DMS153 treated with DMSO at 0.1 percent for 48 hours (cell line): ENCODE measurements around the gene CBLB.

Experiments
- DNase-seq: peaks from one replicate; lab custom pipeline; 2025; ENCODE audit not compliant: unreplicated experiment; lab: John Stamatoyannopoulos, UW

CBLB gene

GRCh38 chr3:105876780-105877327 lies 8.0 kb upstream of the CBLB start:
- no peak for DNase-seq

GRCh38 chr3:105869861-105870755 lies 1.3 kb upstream of the CBLB start:
- no peak for DNase-seq

GRCh38 chr3:105869531-105869833 lies 670 bp upstream of the CBLB start:
- no peak for DNase-seq

GRCh38 chr3:105868431-105868741 lies 426 bp downstream of the CBLB start:
- no peak for DNase-seq

- DNase-seq: no peak
Observed at GRCh38 chr3:105867712-105868430, 941 bp downstream of the CBLB start.

- no peak for DNase-seq
Observed at GRCh38 chr3:105866656-105867653, 1.9 kb downstream of the CBLB start.

GRCh38 chr3:105865867-105866350 lies 2.9 kb downstream of the CBLB start:
- no peak for DNase-seq

GRCh38 chr3:105865016-105865623 lies 3.7 kb downstream of the CBLB start:
- no peak for DNase-seq

GRCh38 chr3:105864212-105864611 lies 4.6 kb downstream of the CBLB start:
- DNase-seq: no peak

- no peak for DNase-seq
Observed at GRCh38 chr3:105863608-105864007, 5.2 kb downstream of the CBLB start.

- no peak for DNase-seq
Observed at GRCh38 chr3:105862217-105862616, 6.6 kb downstream of the CBLB start.

GRCh38 chr3:105860641-105861040 lies 8.2 kb downstream of the CBLB start:
- DNase-seq: no peak

GRCh38 chr3:105858017-105858416 lies 10.8 kb downstream of the CBLB start:
- no peak for DNase-seq

- DNase-seq: no peak
Observed at GRCh38 chr3:105857601-105858000, 11.2 kb downstream of the CBLB start.

GRCh38 chr3:105856605-105857004 lies 12.2 kb downstream of the CBLB start:
- no peak for DNase-seq

GRCh38 chr3:105853801-105854432 lies 14.9 kb downstream of the CBLB start:
- no peak for DNase-seq

GRCh38 chr3:105851582-105851981 lies 17.2 kb downstream of the CBLB start:
- DNase-seq: no peak

GRCh38 chr3:105851176-105851575 lies 17.6 kb downstream of the CBLB start:
- no peak for DNase-seq

GRCh38 chr3:105850593-105850992 lies 18.2 kb downstream of the CBLB start:
- DNase-seq: no peak

- DNase-seq: no peak
Observed at GRCh38 chr3:105848821-105849220, 20.0 kb downstream of the CBLB start.
